Measurements from ENCODE around the gene HIF1AN.

The HIF1AN gene

GRCh38 chr10:100535338-100535714 lies 417 bp upstream of the HIF1AN start:
- H3K27me3 ChIP-seq (ENCODE audit: control insufficient read depth in 1 of 2, insufficient read depth in 2 of 2, low read length in 2 of 2): no peaks in the 10 kb centered on the region
- H3K36me3 ChIP-seq (ENCODE audit: control insufficient read depth in 2 of 2, insufficient read depth in 2 of 2, low read length in 2 of 2): peaks cover 8 to 10% of the 10 kb centered on the region in 2 donors
- no peaks in the 10 kb centered on the region for H3K9me3 ChIP-seq (ENCODE audit: control insufficient read depth in 2 of 2, low read length in 2 of 2)
- peaks cover 14% of the 10 kb centered on the region for H3K4me1 ChIP-seq (ENCODE audit: control insufficient read depth, insufficient read depth, low read length)
- peak overlapping the region; percentile 30 to 69 for H3K9ac ChIP-seq (ENCODE audit: low read length in 2 of 2)
- H3K27ac ChIP-seq (ENCODE audit: low read length): no peak overlapping the region
- peak overlapping the region; percentile 84 to 87 for H3K4me3 ChIP-seq (ENCODE audit: low read length in 2 of 2)

DNA sequence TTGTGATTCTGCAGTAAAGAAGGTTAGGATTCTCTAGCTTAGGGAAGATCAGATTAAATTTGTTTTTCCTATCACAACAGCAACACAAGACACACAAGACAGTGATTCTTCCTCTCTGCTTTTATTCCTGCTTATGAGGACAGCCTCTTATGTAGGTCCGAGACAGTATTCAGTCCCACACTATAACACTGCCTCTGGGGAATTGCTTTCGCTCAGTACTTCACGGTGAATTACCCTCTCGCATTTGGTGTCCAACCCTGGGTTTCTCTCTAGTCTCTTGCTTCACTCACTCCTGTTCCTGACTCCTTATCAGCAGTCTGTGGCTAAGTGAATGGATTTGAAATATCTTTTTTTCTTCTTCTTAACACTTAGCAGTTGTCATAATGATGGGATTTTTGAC lies 1.7 kb downstream of the HIF1AN start:
- no peak overlapping the region for H3K27ac ChIP-seq (ENCODE audit: low read length)
- no peak overlapping the region for H3K4me3 ChIP-seq (ENCODE audit: low read length in 2 of 2)
- H3K36me3 ChIP-seq (ENCODE audit: control insufficient read depth in 2 of 2, insufficient read depth in 2 of 2, low read length in 2 of 2): peaks cover 19% of the 10 kb centered on the region in 2 donors
- H3K9me3 ChIP-seq (ENCODE audit: control insufficient read depth in 2 of 2, low read length in 2 of 2): no peaks in the 10 kb centered on the region
- no peak overlapping the region for H3K9ac ChIP-seq (ENCODE audit: low read length in 2 of 2)
- H3K27me3 ChIP-seq (ENCODE audit: control insufficient read depth in 1 of 2, insufficient read depth in 2 of 2, low read length in 2 of 2): no peaks in the 10 kb centered on the region
- peaks cover 12% of the 10 kb centered on the region for H3K4me1 ChIP-seq (ENCODE audit: control insufficient read depth, insufficient read depth, low read length)

DNA sequence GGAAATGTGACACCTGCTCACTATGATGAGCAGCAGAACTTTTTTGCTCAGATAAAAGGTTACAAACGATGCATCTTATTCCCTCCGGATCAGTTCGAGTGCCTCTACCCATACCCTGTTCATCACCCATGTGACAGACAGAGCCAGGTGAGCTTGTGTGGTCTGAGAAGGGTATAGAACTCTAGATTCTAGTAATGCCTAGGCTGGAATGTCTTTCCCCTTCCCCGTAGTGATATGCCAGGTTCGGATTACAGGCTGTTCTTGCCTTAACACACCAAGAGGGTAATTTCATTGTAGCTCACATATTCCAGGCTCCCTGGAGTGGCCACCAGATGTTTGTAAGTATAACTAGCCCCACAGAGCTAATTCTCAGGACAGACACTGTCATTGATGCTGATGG lies 9.2 kb downstream of the HIF1AN start:
- Histone ChIP-seq H3K4me3 (ENCODE audit: low read length in 2 of 2) (no peak overlapping the region), H3K9me3 (ENCODE audit: control insufficient read depth in 2 of 2, low read length in 2 of 2) (no peaks in the 10 kb centered on the region), H3K27me3 (ENCODE audit: control insufficient read depth in 1 of 2, insufficient read depth in 2 of 2, low read length in 2 of 2) (no peaks in the 10 kb centered on the region), H3K36me3 (ENCODE audit: control insufficient read depth in 2 of 2, insufficient read depth in 2 of 2, low read length in 2 of 2) (peaks cover 58 to 70% of the 10 kb centered on the region in 2 donors), H3K27ac (ENCODE audit: low read length) (no peak overlapping the region), H3K4me1 (ENCODE audit: control insufficient read depth, insufficient read depth, low read length) (no peaks in the 10 kb centered on the region), H3K9ac (ENCODE audit: low read length in 2 of 2) (no peak overlapping the region)

- H3K36me3 ChIP-seq (ENCODE audit: control insufficient read depth in 2 of 2, insufficient read depth in 2 of 2, low read length in 2 of 2): peaks cover 43 to 45% of the 10 kb centered on the region in 2 donors
- no peaks in the 10 kb centered on the region for H3K27me3 ChIP-seq (ENCODE audit: control insufficient read depth in 1 of 2, insufficient read depth in 2 of 2, low read length in 2 of 2)
- H3K27ac ChIP-seq (ENCODE audit: low read length): no peak overlapping the region
- no peak overlapping the region for H3K9ac ChIP-seq (ENCODE audit: low read length in 2 of 2)
- H3K4me3 ChIP-seq (ENCODE audit: low read length in 2 of 2): no peak overlapping the region
- H3K9me3 ChIP-seq (ENCODE audit: control insufficient read depth in 2 of 2, low read length in 2 of 2): no peaks in the 10 kb centered on the region
- H3K4me1 ChIP-seq (ENCODE audit: control insufficient read depth, insufficient read depth, low read length): no peaks in the 10 kb centered on the region
Observed at GRCh38 chr10:100551196-100551595, 15.5 kb downstream of the HIF1AN start.

DNA sequence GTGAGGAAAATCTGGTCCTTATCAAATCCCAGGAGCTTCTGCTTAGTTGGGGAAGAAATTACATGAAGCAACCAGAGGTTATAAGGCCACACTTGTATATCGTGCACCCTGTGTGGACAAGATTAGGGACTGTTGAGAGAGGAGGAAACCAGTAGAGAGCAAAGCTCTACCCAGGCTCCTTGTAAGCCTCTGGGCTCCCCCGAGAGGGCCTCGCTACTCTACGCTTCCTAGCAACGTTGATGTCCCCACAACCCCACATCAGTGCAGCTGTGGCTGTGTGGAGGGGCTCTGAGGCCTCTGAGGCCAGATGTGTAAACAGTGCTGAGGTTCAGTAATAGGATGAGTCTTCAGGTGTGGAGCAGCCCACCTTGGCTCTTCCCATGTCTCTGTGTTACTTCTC lies 16.0 kb downstream of the HIF1AN start:
- Histone ChIP-seq H3K4me3 (ENCODE audit: low read length in 2 of 2) (no peak overlapping the region), H3K27ac (ENCODE audit: low read length) (no peak overlapping the region), H3K27me3 (ENCODE audit: control insufficient read depth in 1 of 2, insufficient read depth in 2 of 2, low read length in 2 of 2) (no peaks in the 10 kb centered on the region), H3K9me3 (ENCODE audit: control insufficient read depth in 2 of 2, low read length in 2 of 2) (no peaks in the 10 kb centered on the region), H3K36me3 (ENCODE audit: control insufficient read depth in 2 of 2, insufficient read depth in 2 of 2, low read length in 2 of 2) (peaks cover 46 to 49% of the 10 kb centered on the region in 2 donors), H3K9ac (ENCODE audit: low read length in 2 of 2) (no peak overlapping the region), H3K4me1 (ENCODE audit: control insufficient read depth, insufficient read depth, low read length) (no peaks in the 10 kb centered on the region)

- H3K4me3 ChIP-seq (ENCODE audit: low read length in 2 of 2): no peak overlapping the region
- peaks cover 31 to 42% of the 10 kb centered on the region in 2 donors for H3K36me3 ChIP-seq (ENCODE audit: control insufficient read depth in 2 of 2, insufficient read depth in 2 of 2, low read length in 2 of 2)
- H3K27me3 ChIP-seq (ENCODE audit: control insufficient read depth in 1 of 2, insufficient read depth in 2 of 2, low read length in 2 of 2): no peaks in the 10 kb centered on the region
- no peaks in the 10 kb centered on the region for H3K4me1 ChIP-seq (ENCODE audit: control insufficient read depth, insufficient read depth, low read length)
- H3K9ac ChIP-seq (ENCODE audit: low read length in 2 of 2): no peak overlapping the region
- no peak overlapping the region for H3K27ac ChIP-seq (ENCODE audit: low read length)
- H3K9me3 ChIP-seq (ENCODE audit: control insufficient read depth in 2 of 2, low read length in 2 of 2): no peaks in the 10 kb centered on the region
Observed at GRCh38 chr10:100553929-100554328, 18.2 kb downstream of the HIF1AN start.

- peaks cover 21 to 34% of the 10 kb centered on the region in 2 donors for H3K36me3 ChIP-seq (ENCODE audit: control insufficient read depth in 2 of 2, insufficient read depth in 2 of 2, low read length in 2 of 2)
- H3K9ac ChIP-seq (ENCODE audit: low read length in 2 of 2): no peak overlapping the region
- H3K27me3 ChIP-seq (ENCODE audit: control insufficient read depth in 1 of 2, insufficient read depth in 2 of 2, low read length in 2 of 2): no peaks in the 10 kb centered on the region
- H3K4me1 ChIP-seq (ENCODE audit: control insufficient read depth, insufficient read depth, low read length): no peaks in the 10 kb centered on the region
- H3K4me3 ChIP-seq (ENCODE audit: low read length in 2 of 2): no peak overlapping the region
- no peak overlapping the region for H3K27ac ChIP-seq (ENCODE audit: low read length)
- H3K9me3 ChIP-seq (ENCODE audit: control insufficient read depth in 2 of 2, low read length in 2 of 2): no peaks in the 10 kb centered on the region
Observed at GRCh38 chr10:100554902-100555301, 19.2 kb downstream of the HIF1AN start.

GRCh38 chr10:100560248-100560647 lies 24.5 kb downstream of the HIF1AN start:
- no peaks in the 10 kb centered on the region for H3K9me3 ChIP-seq (ENCODE audit: control insufficient read depth in 2 of 2, low read length in 2 of 2)
- no peak overlapping the region for H3K9ac ChIP-seq (ENCODE audit: low read length in 2 of 2)
- no peak overlapping the region for H3K27ac ChIP-seq (ENCODE audit: low read length)
- H3K36me3 ChIP-seq (ENCODE audit: control insufficient read depth in 2 of 2, insufficient read depth in 2 of 2, low read length in 2 of 2): peaks cover 16 to 19% of the 10 kb centered on the region in 2 donors
- H3K27me3 ChIP-seq (ENCODE audit: control insufficient read depth in 1 of 2, insufficient read depth in 2 of 2, low read length in 2 of 2): peaks cover 33 to 38% of the 10 kb centered on the region in 2 donors
- H3K4me3 ChIP-seq (ENCODE audit: low read length in 2 of 2): no peak overlapping the region
- peaks cover 12% of the 10 kb centered on the region for H3K4me1 ChIP-seq (ENCODE audit: control insufficient read depth, insufficient read depth, low read length)

DNA sequence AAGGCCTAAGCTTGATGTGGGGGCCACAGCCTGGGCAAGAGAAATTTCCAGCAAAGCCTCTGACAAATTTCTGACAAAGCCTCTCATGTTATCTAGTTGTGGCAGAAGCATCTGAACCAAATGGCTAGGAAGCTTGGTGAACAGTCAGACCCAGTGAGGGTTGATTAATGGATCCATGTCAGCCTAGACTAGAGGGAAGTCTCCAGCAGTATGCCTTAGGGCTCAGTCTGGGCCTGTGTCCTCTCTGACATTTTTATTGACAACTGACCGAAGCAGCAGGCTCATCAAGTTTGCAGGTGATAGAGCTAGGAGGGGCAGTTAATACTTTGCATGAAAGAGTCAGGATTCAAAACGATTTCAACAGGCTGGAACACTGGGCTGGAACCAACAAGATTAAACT lies 25.3 kb downstream of the HIF1AN start:
- Histone ChIP-seq H3K27ac (ENCODE audit: low read length) (no peak overlapping the region), H3K9me3 (ENCODE audit: control insufficient read depth in 2 of 2, low read length in 2 of 2) (no peaks in the 10 kb centered on the region), H3K27me3 (ENCODE audit: control insufficient read depth in 1 of 2, insufficient read depth in 2 of 2, low read length in 2 of 2) (peaks cover 40 to 43% of the 10 kb centered on the region in 2 donors), H3K36me3 (ENCODE audit: control insufficient read depth in 2 of 2, insufficient read depth in 2 of 2, low read length in 2 of 2) (peaks cover 13 to 19% of the 10 kb centered on the region in 2 donors), H3K4me3 (ENCODE audit: low read length in 2 of 2) (no peak overlapping the region), H3K4me1 (ENCODE audit: control insufficient read depth, insufficient read depth, low read length) (peaks cover 12% of the 10 kb centered on the region), H3K9ac (ENCODE audit: low read length in 2 of 2) (no peak overlapping the region)

GRCh38 chr10:100562008-100562672 lies 26.4 kb downstream of the HIF1AN start:
- peak overlapping the region in 1 of 2 donors; percentile 29 for H3K4me3 ChIP-seq (ENCODE audit: low read length in 2 of 2)
- H3K9ac ChIP-seq (ENCODE audit: low read length in 2 of 2): no peak overlapping the region
- peaks cover 51% of the 10 kb centered on the region in 2 donors for H3K27me3 ChIP-seq (ENCODE audit: control insufficient read depth in 1 of 2, insufficient read depth in 2 of 2, low read length in 2 of 2)
- H3K4me1 ChIP-seq (ENCODE audit: control insufficient read depth, insufficient read depth, low read length): peaks cover 12% of the 10 kb centered on the region
- no peak overlapping the region for H3K27ac ChIP-seq (ENCODE audit: low read length)
- peaks cover 6 to 9% of the 10 kb centered on the region in 2 donors for H3K36me3 ChIP-seq (ENCODE audit: control insufficient read depth in 2 of 2, insufficient read depth in 2 of 2, low read length in 2 of 2)
- no peaks in the 10 kb centered on the region for H3K9me3 ChIP-seq (ENCODE audit: control insufficient read depth in 2 of 2, low read length in 2 of 2)

GRCh38 chr10:100565206-100565985 lies 29.7 kb downstream of the HIF1AN start:
- Histone ChIP-seq H3K27me3 (ENCODE audit: control insufficient read depth in 1 of 2, insufficient read depth in 2 of 2, low read length in 2 of 2) (peaks cover 71 to 79% of the 10 kb centered on the region in 2 donors), H3K9ac (ENCODE audit: low read length in 2 of 2) (no peak overlapping the region), H3K36me3 (ENCODE audit: control insufficient read depth in 2 of 2, insufficient read depth in 2 of 2, low read length in 2 of 2) (peaks cover 0 to under 1% of the 10 kb centered on the region in 2 donors), H3K4me3 (ENCODE audit: low read length in 2 of 2) (no peak overlapping the region), H3K9me3 (ENCODE audit: control insufficient read depth in 2 of 2, low read length in 2 of 2) (no peaks in the 10 kb centered on the region), H3K4me1 (ENCODE audit: control insufficient read depth, insufficient read depth, low read length) (peaks cover 12% of the 10 kb centered on the region), H3K27ac (ENCODE audit: low read length) (no peak overlapping the region)
